Coronary artery (tissue), 2 donors: ENCODE results near the gene IZUMO1.

Experiments
- DNase-seq: peaks from one replicate; pipeline ENCODE4 v3.0.0-alpha.2; 2017; ENCODE audit warnings: low spot score
- H3K27ac ChIP-seq, 2 donors: fragments of 200-600 bp; sonication (generic); one replicate each; pipeline ENCODE4 v1.5.1; 2016 to 2019
- H3K4me3 ChIP-seq: fragments of 200-600 bp; sonication (generic); 2 replicates; pipeline ENCODE4 v1.5.1; 2016; ENCODE audit warnings: mild to moderate bottlenecking, moderate library complexity
- TF ChIP-seq, protein P1 (sequence below): fragments of 200-600 bp; sonication (generic); IDR thresholded peaks from one replicate; pipeline ENCODE4 v1.5.1; 2019; ENCODE audit warnings: antibody characterized with exemption

IZUMO1 gene

DNA sequence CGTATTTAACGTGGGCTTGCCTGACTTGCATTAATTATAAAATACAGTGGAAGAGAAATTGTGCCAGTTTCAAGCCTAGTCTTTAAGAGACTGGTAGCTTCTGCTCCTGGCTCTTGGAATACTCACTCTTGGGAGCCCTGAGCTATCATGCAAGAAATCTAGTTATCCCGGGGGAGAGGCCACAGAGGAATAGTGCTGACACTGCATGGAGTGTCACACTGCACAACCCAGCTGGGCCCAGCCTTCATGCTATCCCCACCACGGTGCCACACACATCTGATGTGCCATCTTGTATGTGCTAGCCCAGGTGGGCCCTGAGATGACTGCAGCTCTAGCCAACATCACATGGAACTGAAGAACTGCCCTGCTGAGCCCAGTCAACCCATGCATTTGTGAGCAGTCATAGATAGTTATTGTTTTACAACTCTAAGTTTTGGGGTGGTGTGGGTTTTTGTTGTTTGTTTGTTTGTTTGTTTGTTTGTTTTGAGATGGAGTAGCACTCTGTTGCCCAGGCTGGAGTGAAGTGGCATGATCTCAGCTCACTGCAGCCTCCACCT, 35.5 kb downstream of the IZUMO1 start:
- DNase-seq: no peak
- Histone ChIP-seq H3K4me3 (no peak overlapping the region), H3K27ac (no peak overlapping the region)
- TF ChIP-seq, protein P1, sequence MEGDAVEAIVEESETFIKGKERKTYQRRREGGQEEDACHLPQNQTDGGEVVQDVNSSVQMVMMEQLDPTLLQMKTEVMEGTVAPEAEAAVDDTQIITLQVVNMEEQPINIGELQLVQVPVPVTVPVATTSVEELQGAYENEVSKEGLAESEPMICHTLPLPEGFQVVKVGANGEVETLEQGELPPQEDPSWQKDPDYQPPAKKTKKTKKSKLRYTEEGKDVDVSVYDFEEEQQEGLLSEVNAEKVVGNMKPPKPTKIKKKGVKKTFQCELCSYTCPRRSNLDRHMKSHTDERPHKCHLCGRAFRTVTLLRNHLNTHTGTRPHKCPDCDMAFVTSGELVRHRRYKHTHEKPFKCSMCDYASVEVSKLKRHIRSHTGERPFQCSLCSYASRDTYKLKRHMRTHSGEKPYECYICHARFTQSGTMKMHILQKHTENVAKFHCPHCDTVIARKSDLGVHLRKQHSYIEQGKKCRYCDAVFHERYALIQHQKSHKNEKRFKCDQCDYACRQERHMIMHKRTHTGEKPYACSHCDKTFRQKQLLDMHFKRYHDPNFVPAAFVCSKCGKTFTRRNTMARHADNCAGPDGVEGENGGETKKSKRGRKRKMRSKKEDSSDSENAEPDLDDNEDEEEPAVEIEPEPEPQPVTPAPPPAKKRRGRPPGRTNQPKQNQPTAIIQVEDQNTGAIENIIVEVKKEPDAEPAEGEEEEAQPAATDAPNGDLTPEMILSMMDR: no peak

DNA sequence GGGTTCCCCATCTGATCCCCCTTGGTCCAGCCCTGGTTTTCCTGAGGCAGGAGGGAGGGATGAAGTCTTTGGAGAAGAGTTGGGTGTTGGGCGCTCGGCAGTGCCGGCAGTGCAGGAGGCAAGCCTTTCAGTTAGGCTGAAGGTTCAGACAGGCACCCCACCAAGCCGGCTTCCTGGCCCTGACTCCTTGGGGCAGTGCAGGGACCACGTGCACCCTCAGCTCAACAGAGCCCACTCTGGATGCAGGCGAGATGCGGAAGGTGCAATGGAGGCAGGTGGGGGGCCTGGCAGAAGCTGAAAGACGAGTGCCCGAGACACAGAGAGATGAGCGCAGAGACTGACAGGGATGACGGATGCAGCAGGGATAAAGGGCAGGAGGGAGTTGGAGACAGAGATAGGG, 38.2 kb downstream of the IZUMO1 start:
- H3K27ac ChIP-seq: no peak overlapping the region
- DNase-seq: no peak
- TF ChIP-seq, protein P1: no peak
- no peak overlapping the region for H3K4me3 ChIP-seq

DNA sequence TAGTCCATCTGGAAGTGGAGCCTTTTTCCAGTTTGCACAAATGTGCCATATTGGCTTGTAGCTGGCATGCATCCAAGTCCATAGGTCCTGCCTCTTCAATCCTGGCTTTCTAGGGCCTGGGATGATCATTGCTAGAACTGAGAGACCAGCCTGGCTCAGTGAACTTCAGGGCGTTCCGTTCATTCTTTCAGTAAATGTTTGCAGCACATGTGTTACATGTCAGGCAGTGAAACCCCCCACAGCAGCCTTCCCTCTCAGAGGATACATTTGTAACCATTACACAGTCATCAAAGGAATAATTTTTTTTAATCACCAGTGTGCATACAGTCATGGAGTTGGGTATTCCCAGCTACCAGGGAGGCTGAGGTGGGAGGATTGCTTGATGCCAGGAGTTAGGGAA, 41.3 kb downstream of the IZUMO1 start:
- no peak for DNase-seq
- Histone ChIP-seq H3K27ac (no peak overlapping the region), H3K4me3 (no peak overlapping the region)
- TF ChIP-seq, protein P1: no peak

DNA sequence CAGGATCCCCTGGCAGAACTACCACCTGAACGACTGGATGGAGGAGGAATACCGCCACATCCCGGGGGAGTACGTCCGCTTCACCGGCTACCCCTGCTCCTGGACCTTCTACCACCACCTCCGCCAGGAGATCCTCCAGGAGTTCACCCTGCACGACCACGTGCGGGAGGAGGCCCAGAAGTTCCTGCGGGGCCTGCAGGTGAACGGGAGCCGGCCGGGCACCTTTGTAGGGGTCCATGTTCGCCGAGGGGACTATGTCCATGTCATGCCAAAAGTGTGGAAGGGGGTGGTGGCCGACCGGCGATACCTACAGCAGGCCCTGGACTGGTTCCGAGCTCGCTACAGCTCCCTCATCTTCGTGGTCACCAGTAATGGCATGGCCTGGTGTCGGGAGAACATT, 43.4 kb downstream of the IZUMO1 start:
- no peak for DNase-seq
- H3K4me3 ChIP-seq: no peak overlapping the region
- TF ChIP-seq, protein P1: no peak
- no peak overlapping the region for H3K27ac ChIP-seq

DNA sequence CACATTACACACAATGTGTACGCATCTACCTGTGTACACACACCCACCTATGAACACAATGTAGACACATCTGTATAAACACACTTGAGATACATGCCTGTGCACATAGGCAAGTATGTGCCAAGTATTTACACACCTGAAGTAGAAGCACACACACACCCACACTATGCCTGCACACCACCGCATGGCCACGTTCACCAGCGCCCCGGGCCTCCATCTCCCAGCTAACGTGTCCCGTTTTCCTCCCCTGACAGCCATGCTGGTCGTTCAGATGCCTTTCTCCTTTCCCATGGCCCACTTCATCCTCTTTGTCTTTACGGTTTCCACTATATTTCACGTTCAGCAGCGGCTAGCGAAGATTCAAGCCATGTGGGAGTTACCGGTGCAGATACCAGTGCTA, 44.0 kb downstream of the IZUMO1 start:
- no peak overlapping the region for H3K27ac ChIP-seq
- H3K4me3 ChIP-seq: no peak overlapping the region
- TF ChIP-seq, protein P1: no peak
- no peak for DNase-seq

DNA sequence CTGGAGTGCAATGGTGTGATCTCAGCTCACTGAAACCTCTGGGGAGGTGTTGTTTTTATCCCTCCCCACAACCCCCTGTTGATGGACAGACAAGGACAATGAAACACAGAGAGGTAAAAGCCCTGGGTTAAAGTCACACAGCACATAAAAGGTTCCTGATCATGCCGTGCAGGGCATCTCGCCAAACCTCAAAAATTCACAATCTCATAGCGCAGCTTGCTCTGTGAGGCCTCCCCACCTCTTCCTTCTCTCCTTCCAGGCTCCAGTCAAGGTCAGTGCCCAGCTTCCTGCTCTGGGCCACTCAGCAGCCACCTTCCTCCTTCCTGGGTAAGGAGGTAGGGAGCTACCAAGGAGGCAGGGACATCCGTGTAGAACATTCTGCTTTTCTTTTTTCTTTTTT, 48.7 kb downstream of the IZUMO1 start:
- Histone ChIP-seq H3K4me3 (no peak overlapping the region), H3K27ac (no peak overlapping the region)
- TF ChIP-seq, protein P1: no peak
- no peak for DNase-seq

DNA sequence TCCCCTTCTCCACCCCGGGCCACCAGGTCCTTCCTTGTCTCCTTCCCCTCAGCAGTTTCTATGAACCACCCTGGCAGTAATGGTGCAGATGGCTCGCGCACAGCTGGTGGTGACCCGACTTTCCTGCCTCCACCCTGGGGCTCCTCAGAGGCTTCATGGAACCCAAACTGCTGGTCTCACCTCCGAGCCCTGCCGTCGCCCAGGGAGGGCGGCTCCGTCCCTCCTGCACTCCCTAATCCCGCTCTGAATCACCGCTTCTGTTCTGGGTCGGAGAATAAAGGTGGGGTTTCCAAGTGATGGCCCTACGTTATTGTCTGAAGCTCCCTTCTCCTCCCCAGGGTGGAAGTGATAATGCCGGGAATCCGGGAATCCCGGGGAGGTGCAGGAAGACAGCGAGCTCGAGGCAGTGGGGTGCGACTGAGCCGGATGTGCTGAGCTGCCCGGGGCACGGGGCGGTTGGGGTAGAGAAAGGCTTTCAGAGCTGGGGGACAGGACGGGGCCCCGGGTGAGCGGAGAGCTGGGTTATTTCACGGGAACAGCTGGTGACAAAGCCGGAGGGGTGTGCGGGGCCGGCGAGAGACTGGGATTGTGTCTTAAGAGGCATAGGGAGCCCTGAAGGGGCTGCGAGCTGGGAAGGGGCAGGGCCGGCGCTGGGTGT, 50.2 kb downstream of the IZUMO1 start:
- peak overlapping the region; percentile 53 for H3K4me3 ChIP-seq
- TF ChIP-seq, protein P1: no peak

More for the DNA sequence above, 50.2 kb downstream of the IZUMO1 start:
- H3K27ac ChIP-seq: peak overlapping the region in 1 of 2 donors; percentile 41
- no peak for DNase-seq
